Neural crest cell (in vitro differentiated cells): ENCODE measurements around the gene PDXP. TPM values are rescaled to one million over a fixed set of nuclear protein-coding genes. Genes with fewer than 3 reads are reported as not detected.
"Not testable (repeated sequence)": the region's sequence is repeated elsewhere in the genome, so short reads cannot be mapped to it uniquely, and the experiment has no call there.

ENCODE experiments used
- DNase-seq: peaks from one replicate; pipeline ENCODE4 v3.0.0; 2021; ENCODE audit warnings: low read depth, mixed read lengths, low spot score
- H3K27ac Mint-ChIP-seq: one replicate; pipeline ENCODE4 v1.8.0; 2021; ENCODE audit warnings: mild to moderate bottlenecking, mixed read lengths; ENCODE audit not compliant: unreplicated experiment
- H3K27me3 Mint-ChIP-seq: 2 replicates; pipeline ENCODE4 v1.8.0; 2021; ENCODE audit warnings: low read depth, mild to moderate bottlenecking, mixed read lengths
- H3K36me3 Mint-ChIP-seq: 2 replicates; pipeline ENCODE4 v1.8.0; 2021; ENCODE audit warnings: low read depth, mild to moderate bottlenecking, mixed read lengths
- H3K4me1 Mint-ChIP-seq: 2 replicates; pipeline ENCODE4 v1.8.0; 2021; ENCODE audit warnings: mixed read lengths
- H3K4me3 Mint-ChIP-seq: one replicate; pipeline ENCODE4 v1.8.0; 2021; ENCODE audit warnings: mild to moderate bottlenecking, mixed read lengths
- H3K9me3 Mint-ChIP-seq: 2 replicates; pipeline ENCODE4 v1.8.0; 2021; ENCODE audit warnings: mixed read lengths
- total RNA-seq: library from RNA; stranded (reverse); gene quantifications from 2 replicates; pipeline ENCODE4 v1.2.1, GENCODE V29; 2021
- TF ChIP-seq, protein P1 (sequence below): fragments of 200-600 bp; sonication (generic); conservative IDR thresholded peaks from 2 replicates; pipeline ENCODE4 v1.5.0; 2021; ENCODE audit warnings: antibody characterized with exemption, mild to moderate bottlenecking

The PDXP gene
- total RNA-seq, 1 donor from 2014 or later, result 51.5 TPM

DNA sequence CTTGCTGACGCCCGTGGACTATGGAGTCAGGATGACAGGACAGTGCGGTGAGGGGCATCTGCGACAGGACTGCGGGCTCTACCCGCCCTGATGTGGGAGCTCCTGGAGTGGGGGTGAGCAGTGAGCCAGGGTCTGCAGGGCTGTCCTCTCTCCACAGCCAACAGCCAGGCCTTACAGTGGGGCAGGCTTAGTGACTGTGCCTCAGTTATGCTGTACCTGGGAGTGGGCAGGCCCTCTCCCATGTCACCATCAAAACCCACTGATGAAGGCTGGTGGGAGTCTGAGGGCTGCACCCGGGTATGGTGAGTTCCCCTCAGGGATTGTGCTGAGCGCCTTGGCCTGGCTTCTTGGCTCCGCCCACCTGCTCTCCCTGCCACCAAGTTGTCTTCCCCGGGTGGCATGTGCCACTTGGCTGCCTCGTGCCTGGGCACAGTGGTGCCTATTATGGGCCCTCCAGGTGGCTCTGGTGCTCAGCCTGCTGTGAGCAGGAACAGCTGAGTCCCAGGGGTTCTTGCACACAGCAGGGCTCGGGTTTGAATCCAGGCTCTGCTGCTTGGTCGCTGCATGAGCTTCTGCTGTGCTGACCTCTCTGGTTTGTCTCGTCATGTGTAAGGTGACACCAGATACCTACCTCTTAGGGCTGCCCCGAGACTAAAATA is 34.2 kb downstream of the PDXP start:
- Mint-ChIP-seq H3K4me3 (no peak overlapping the region), H3K27ac (no peak overlapping the region), H3K27me3 (no peaks in the 10 kb centered on the region), H3K4me1 (peaks cover 20% of the 10 kb centered on the region), H3K36me3 (peaks cover 5% of the 10 kb centered on the region), H3K9me3 (no peaks in the 10 kb centered on the region)
- no peak for DNase-seq
- TF ChIP-seq, protein P1, sequence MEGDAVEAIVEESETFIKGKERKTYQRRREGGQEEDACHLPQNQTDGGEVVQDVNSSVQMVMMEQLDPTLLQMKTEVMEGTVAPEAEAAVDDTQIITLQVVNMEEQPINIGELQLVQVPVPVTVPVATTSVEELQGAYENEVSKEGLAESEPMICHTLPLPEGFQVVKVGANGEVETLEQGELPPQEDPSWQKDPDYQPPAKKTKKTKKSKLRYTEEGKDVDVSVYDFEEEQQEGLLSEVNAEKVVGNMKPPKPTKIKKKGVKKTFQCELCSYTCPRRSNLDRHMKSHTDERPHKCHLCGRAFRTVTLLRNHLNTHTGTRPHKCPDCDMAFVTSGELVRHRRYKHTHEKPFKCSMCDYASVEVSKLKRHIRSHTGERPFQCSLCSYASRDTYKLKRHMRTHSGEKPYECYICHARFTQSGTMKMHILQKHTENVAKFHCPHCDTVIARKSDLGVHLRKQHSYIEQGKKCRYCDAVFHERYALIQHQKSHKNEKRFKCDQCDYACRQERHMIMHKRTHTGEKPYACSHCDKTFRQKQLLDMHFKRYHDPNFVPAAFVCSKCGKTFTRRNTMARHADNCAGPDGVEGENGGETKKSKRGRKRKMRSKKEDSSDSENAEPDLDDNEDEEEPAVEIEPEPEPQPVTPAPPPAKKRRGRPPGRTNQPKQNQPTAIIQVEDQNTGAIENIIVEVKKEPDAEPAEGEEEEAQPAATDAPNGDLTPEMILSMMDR, result no peak

DNA sequence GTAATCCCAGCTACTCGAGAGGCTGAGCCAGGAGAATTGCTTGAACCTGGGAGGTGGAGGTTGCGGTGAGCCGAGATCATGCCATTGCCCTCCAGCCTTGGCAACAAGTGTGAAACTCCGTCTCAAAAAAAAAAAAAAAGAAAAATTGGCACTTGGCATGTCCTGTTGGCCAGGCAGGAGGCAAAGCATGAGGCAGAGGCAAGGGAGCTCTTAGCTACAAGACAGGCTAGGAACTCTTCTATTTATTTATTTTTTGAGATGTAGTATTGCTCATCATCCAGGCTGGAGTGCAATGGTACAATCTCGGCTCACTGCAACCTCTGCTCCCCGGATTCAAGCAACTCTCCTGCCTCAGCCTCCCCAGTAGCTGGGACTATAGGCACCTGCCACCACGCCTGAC is 35.6 kb downstream of the PDXP start:
- H3K4me3 Mint-ChIP-seq, H3K36me3 Mint-ChIP-seq, DNase-seq, H3K9me3 Mint-ChIP-seq, H3K27me3 Mint-ChIP-seq, H3K27ac Mint-ChIP-seq: not testable (repeated sequence)
- H3K4me1 Mint-ChIP-seq, result peaks cover 17% of the 10 kb centered on the region

DNA sequence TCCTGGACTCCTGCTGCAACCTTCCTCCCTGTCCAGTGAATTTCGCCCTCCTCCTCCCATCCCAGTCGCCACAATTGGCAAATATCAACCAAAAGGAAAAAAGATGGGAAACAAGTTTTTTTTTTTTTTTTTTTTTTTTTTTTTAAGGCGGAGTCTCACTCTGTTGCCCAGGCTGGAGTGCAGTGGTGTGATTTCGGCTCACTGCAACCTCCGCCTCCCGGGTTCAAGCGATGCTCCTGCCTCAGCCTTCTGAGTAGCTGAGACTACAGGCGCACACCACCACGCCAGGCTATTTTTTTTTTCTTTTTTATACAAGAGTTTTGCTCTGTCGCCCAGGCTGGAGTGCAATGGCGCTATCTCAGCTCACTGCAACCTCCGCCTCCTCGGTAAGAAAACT is 37.7 kb downstream of the PDXP start:
- not testable (repeated sequence) for H3K9me3 Mint-ChIP-seq, DNase-seq, H3K36me3 Mint-ChIP-seq, H3K27me3 Mint-ChIP-seq
- Mint-ChIP-seq H3K4me1 (peaks cover 17% of the 10 kb centered on the region), H3K4me3 (peak overlapping the region; percentile 89), H3K27ac (peak overlapping the region; percentile 81)

DNA sequence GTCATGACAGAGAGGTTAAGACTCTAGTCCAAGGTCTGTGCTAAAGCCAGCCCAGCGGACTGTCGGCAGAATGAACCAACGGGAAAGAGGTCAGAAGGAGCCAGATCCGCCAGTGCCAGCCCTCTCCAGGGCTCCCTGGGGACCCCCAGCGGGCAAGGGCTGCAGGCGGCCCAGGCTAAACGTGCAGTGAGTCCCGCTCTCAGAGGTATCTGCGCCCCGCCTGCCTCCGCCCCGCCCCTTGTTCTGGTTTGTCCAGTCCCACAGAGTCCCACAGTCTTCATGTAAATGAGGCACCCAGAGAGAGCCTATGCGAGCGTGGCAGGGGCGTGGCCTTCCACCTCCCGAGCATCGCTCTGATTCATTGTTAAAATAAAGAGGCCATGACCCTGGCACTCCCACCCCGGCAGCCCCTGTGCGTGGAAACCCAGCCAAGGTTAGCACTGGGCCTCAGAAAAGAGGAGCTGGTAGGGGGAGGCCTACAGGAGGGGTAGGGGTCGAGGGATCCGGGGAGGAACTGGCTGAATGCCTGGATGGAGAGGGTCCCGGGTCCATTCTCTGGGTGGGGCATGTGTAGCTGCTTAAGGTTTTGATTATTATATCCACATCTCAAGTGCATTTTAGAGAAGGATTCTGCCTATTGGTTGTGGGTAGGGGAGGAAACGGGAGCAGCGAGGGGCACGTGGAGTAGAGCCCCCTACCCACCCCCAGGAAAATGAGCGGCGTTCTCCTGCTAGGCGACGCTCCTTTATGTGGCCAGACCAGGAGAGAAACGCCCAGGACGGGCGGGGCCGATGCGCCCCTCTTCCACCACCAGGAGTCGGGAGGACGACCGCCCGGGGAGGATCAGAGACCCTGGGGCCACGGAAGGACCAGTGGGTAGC is 38.4 kb downstream of the PDXP start, which contains the start of gene TRIOBP:
Gene TRIOBP, plus strand, starts transcription at position 392 of the 881 bp plus-strand sequence. CDS start 4,318 bp downstream, outside the sequence.
- Mint-ChIP-seq H3K27me3 (no peaks in the 10 kb centered on the region), H3K4me3 (peak within 1 kb of the TSS; percentile 89), H3K9me3 (no peaks in the 10 kb centered on the region), H3K36me3 (peaks cover 2% of the 10 kb centered on the region), H3K4me1 (peaks cover 17% of the 10 kb centered on the region), H3K27ac (peak within 1 kb of the TSS; percentile 84)
- TF ChIP-seq, protein P1, result peak; percentile 63
- peak; percentile 95 for DNase-seq

DNA sequence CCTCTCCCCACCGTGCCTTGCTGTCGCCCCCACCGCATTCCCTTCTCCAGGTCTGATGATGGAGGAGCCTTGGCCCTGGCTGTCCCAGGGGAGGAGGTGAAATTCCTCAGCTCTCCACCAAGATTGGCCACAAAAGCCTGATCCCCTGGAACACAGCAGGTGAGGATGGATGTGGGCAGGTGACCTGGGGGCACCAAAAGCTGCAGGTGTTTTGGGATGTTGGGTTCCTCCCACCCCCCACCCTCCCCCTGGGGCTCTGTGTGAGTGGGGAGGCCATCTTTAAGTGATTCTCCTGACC is 39.0 kb downstream of the PDXP start:
- peaks cover 17% of the 10 kb centered on the region for H3K4me1 Mint-ChIP-seq
- H3K27ac Mint-ChIP-seq, result no peak overlapping the region
- H3K9me3 Mint-ChIP-seq, result no peaks in the 10 kb centered on the region
- DNase-seq, result no peak
- no peak overlapping the region for H3K4me3 Mint-ChIP-seq
- H3K36me3 Mint-ChIP-seq, result peaks cover 2% of the 10 kb centered on the region
- H3K27me3 Mint-ChIP-seq, result no peaks in the 10 kb centered on the region
- TF ChIP-seq, protein P1, result peak; percentile 1

DNA sequence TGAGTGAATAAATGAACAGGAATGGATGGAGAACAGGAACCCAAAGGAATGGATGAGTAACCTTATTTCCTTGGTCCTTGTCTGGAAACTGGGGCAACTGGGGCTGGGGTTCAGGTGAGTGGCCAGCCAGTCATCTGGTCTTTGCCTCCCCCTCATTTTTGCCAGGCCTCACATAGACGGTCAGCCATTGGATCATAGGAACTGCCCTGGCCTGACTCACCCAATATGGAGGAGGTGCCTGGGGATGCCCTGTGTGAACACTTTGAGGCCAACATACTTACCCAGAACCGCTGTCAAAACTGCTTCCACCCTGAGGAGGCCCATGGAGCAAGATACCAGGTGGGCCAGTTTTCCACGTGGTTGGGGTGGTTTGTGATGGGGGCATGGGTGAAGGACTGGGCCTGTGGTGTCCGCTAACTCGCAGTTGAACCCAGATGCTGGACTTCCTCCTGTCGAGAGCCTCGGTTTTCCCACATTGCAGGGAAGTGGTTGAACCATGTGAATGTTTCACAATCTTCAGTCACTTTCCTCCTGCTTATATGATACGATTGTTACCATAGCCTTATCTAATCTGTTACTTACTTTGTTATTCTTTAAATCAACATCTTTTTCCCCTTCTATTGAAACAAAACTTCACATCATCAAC is 42.7 kb downstream of the PDXP start:
- H3K4me3 Mint-ChIP-seq, result no peak overlapping the region
- no peaks in the 10 kb centered on the region for H3K9me3 Mint-ChIP-seq
- H3K36me3 Mint-ChIP-seq, result peaks cover 3% of the 10 kb centered on the region
- no peaks in the 10 kb centered on the region for H3K27me3 Mint-ChIP-seq
- TF ChIP-seq, protein P1, result no peak
- H3K27ac Mint-ChIP-seq, result no peak overlapping the region
- no peak for DNase-seq
- H3K4me1 Mint-ChIP-seq, result peaks cover 11% of the 10 kb centered on the region
